Neural cell (in vitro differentiated cells): ENCODE data around the gene CYP2A6.

Experiments used
- EP300 ChIP-seq: fragments of 450-650 bp; conservative IDR thresholded peaks from 2 replicates; pipeline ENCODE4 v1.6.1; 2014; ENCODE audit warnings: antibody characterized with exemption, mild to moderate bottlenecking, moderate library complexity; ENCODE audit not compliant: poor library complexity, severe bottlenecking
- EZH2 ChIP-seq: fragments of 200-600, 300-800 bp; shearing (Covaris generic), sonication (generic); IDR thresholded peaks from 2 replicates; pipeline ENCODE4 v1.6.1; 2014; ENCODE audit warnings: antibody characterized with exemption, low read length, borderline replicate concordance, mild to moderate bottlenecking; ENCODE audit not compliant: insufficient read depth, poor library complexity, severe bottlenecking
- POLR2AphosphoS5 ChIP-seq: IDR thresholded peaks from 2 replicates; pipeline ENCODE4 v1.6.1; 2012
- RAD21 ChIP-seq: fragments of 450-650 bp; conservative IDR thresholded peaks from 2 replicates; pipeline ENCODE4 v1.6.1; 2014; ENCODE audit warnings: antibody characterized with exemption, mild to moderate bottlenecking, moderate library complexity
- SMC3 ChIP-seq: fragments of 450-650 bp; conservative IDR thresholded peaks from 2 replicates; pipeline ENCODE4 v1.6.1; 2014; ENCODE audit warnings: antibody characterized with exemption, mild to moderate bottlenecking, moderate library complexity; ENCODE audit not compliant: poor library complexity
- TAF1 ChIP-seq: IDR thresholded peaks from 2 replicates; pipeline ENCODE4 v1.6.1; 2012; ENCODE audit warnings: low read depth
- TF ChIP-seq, protein P1 (sequence below): fragments of 450-650 bp; IDR thresholded peaks from 2 replicates; pipeline ENCODE4 v1.5.1; 2014; ENCODE audit warnings: antibody characterized with exemption, mild to moderate bottlenecking, moderate library complexity; ENCODE audit not compliant: poor library complexity, severe bottlenecking
- TF ChIP-seq, protein P2 (sequence below): IDR thresholded peaks from 2 replicates; pipeline ENCODE4 v1.6.1; 2012; ENCODE audit warnings: borderline replicate concordance

DNA sequence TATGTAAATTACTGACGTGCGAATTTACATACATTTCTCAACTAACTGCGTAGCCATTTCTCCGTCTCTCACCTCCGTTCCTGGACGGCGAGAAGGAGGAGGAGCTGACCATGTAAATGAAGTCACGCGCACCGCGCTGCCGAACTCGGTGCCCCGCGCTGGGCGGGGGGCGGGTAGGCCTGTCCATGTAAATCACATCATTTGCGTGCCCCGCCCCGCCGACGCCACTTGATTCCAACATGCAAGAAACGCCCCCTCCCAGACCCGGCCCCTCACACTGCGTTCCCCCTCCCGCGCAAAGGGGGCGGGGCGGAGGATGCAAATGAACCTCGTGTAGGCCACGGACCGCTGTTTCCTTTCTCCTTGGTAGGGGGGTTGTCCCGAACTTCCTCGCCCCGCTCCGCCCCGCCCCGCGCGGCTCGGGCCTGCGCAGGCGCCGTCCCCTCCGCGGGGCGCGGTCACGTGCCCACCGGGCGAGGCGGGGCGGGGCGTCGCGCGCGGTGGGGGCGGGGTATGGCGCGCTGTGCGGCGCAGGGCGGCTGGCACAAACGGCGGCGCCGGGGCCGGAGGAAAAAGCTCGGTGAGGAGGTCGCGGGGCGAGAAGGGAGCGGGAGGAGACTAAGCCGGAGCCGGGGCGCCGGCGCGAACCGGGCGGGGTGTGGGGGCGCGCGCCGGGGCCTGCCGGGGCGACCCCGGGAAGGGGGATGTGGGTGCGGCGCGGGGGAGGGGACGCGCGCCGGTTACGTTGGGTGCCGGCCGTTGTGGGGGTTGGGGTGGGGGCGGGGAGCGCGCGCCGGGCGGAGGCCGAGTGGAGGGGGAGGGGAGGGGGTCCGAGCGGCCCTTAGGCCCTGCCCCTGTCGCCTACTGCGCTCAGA lies 51.3 kb downstream of the CYP2A6 start, which contains the start of gene EGLN2:
- TF ChIP-seq, protein P1, sequence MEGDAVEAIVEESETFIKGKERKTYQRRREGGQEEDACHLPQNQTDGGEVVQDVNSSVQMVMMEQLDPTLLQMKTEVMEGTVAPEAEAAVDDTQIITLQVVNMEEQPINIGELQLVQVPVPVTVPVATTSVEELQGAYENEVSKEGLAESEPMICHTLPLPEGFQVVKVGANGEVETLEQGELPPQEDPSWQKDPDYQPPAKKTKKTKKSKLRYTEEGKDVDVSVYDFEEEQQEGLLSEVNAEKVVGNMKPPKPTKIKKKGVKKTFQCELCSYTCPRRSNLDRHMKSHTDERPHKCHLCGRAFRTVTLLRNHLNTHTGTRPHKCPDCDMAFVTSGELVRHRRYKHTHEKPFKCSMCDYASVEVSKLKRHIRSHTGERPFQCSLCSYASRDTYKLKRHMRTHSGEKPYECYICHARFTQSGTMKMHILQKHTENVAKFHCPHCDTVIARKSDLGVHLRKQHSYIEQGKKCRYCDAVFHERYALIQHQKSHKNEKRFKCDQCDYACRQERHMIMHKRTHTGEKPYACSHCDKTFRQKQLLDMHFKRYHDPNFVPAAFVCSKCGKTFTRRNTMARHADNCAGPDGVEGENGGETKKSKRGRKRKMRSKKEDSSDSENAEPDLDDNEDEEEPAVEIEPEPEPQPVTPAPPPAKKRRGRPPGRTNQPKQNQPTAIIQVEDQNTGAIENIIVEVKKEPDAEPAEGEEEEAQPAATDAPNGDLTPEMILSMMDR, result peak; percentile 16
- peak; percentile 87 for TF ChIP-seq POLR2AphosphoS5
- no peak for TF ChIP-seq SMC3
- TF ChIP-seq TAF1, result peak; percentile 21
- TF ChIP-seq, protein P2, sequence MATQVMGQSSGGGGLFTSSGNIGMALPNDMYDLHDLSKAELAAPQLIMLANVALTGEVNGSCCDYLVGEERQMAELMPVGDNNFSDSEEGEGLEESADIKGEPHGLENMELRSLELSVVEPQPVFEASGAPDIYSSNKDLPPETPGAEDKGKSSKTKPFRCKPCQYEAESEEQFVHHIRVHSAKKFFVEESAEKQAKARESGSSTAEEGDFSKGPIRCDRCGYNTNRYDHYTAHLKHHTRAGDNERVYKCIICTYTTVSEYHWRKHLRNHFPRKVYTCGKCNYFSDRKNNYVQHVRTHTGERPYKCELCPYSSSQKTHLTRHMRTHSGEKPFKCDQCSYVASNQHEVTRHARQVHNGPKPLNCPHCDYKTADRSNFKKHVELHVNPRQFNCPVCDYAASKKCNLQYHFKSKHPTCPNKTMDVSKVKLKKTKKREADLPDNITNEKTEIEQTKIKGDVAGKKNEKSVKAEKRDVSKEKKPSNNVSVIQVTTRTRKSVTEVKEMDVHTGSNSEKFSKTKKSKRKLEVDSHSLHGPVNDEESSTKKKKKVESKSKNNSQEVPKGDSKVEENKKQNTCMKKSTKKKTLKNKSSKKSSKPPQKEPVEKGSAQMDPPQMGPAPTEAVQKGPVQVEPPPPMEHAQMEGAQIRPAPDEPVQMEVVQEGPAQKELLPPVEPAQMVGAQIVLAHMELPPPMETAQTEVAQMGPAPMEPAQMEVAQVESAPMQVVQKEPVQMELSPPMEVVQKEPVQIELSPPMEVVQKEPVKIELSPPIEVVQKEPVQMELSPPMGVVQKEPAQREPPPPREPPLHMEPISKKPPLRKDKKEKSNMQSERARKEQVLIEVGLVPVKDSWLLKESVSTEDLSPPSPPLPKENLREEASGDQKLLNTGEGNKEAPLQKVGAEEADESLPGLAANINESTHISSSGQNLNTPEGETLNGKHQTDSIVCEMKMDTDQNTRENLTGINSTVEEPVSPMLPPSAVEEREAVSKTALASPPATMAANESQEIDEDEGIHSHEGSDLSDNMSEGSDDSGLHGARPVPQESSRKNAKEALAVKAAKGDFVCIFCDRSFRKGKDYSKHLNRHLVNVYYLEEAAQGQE, result peak; percentile 9
- TF ChIP-seq EZH2, result no peak
- TF ChIP-seq EP300, result peak; percentile 50
- TF ChIP-seq RAD21, result no peak
